GM12878 (cell line): ENCODE data around the gene NCAPD3. TPM values are rescaled to one million over a fixed set of nuclear protein-coding genes. Genes with fewer than 3 reads are reported as not detected.

Experiments used
- ATAC-seq: fragments of 200-7000 bp; cut with Tn5 transposase; 3 replicates; pipeline ENCODE4 v1.9.1; 2020; ENCODE audit warnings: mild to moderate bottlenecking, moderate library complexity
- BruUV-seq: library from RNA; stranded (reverse); fragments of 400-500 nt; replicated peaks from 2 replicates; lab custom pipeline; 2021; lab: Mats Ljungman, UMichigan
- CTCF ChIA-PET: fragments of 300-600 bp; sonication (Branson Sonifier 250); formaldehyde crosslinking; extraction: SDS; loops from one replicate; lab custom pipeline; 2021; ENCODE audit warnings: inconsistent platforms; lab: Yijun Ruan, JAX
- POLR2A ChIA-PET: fragments of 350-600 bp; formaldehyde crosslinking; extraction: SDS; loops from one replicate; lab custom pipeline; 2021; ENCODE audit warnings: inconsistent platforms; lab: Charles Lee
- RAD21 ChIA-PET: fragments of 300-600 bp; sonication (Branson Sonifier 250); formaldehyde crosslinking; loops from one replicate; lab custom pipeline; 2023; ENCODE audit warnings: antibody characterized with exemption; ENCODE audit not compliant: unreplicated experiment; lab: Charles Lee
- SMC1A ChIA-PET: fragments of 300-600 bp; sonication (Branson Sonifier 250); formaldehyde crosslinking; loops from one replicate; lab custom pipeline; 2023; ENCODE audit not compliant: unreplicated experiment, uncharacterized antibody; lab: Charles Lee
- DNase-seq: peaks from one replicate; pipeline ENCODE4 v3.0.0-alpha.2; 2011; ENCODE audit warnings: low read depth, low spot score
- FAIRE-seq: peaks from 3 replicates; lab custom pipeline; 2011; peaks lifted over from hg19 to GRCh38; lab: Jason Lieb, UNC
- H2AFZ ChIP-seq: 2 replicates; pipeline ENCODE4 v1.6.0; 2011; ENCODE audit warnings: low read depth, low read length, control low read depth; ENCODE audit not compliant: control insufficient read depth
- H3K27ac ChIP-seq: 2 replicates; pipeline ENCODE4 v1.5.1; 2011; ENCODE audit warnings: control low read depth; ENCODE audit not compliant: control insufficient read depth, insufficient read depth
- H3K27me3 ChIP-seq, 2 experiments: replicated peaks in 1 of 2; 2 replicates each; pipeline versions ENCODE4 v1.6.0 to v1.6.1; 2011; ENCODE audit warnings: low read length in 1 of 2; ENCODE audit not compliant: control insufficient read depth in 2 of 2, insufficient read depth in 2 of 2
- H3K36me3 ChIP-seq, 2 experiments: 2 replicates each; pipeline ENCODE4 v1.5.1; 2011; ENCODE audit warnings: low read length in 1 of 2; ENCODE audit not compliant: control insufficient read depth in 2 of 2, insufficient read depth in 2 of 2
- H3K4me1 ChIP-seq: 2 replicates; pipeline ENCODE4 v1.6.1; 2011; ENCODE audit warnings: mild to moderate bottlenecking, low read length, moderate library complexity, mixed read lengths; ENCODE audit not compliant: control insufficient read depth, insufficient read depth
- H3K4me2 ChIP-seq: 2 replicates; pipeline ENCODE4 v1.6.0; 2011; ENCODE audit warnings: control low read depth; ENCODE audit not compliant: control insufficient read depth, insufficient read depth
- H3K4me3 ChIP-seq: fragments of 200-600 bp; sonication (generic); 2 replicates; pipeline ENCODE4 v1.5.1; 2016
- H3K79me2 ChIP-seq: 2 replicates; pipeline ENCODE4 v1.6.0; 2011; ENCODE audit warnings: low read length; ENCODE audit not compliant: control insufficient read depth, insufficient read depth
- H3K9ac ChIP-seq: 2 replicates; pipeline ENCODE4 v1.8.0; 2011; ENCODE audit warnings: low read length, control low read depth, mixed read lengths; ENCODE audit not compliant: control insufficient read depth, insufficient read depth
- H3K9me3 ChIP-seq: replicated peaks from 3 replicates; pipeline ENCODE4 v1.5.1; 2011; ENCODE audit warnings: mild to moderate bottlenecking, low read length; ENCODE audit not compliant: control insufficient read depth, insufficient read depth
- H4K20me1 ChIP-seq: 2 replicates; pipeline ENCODE4 v1.6.0; 2011; ENCODE audit not compliant: control insufficient read depth, insufficient read depth
- CREM ChIP-seq: IDR thresholded peaks from 2 replicates; pipeline ENCODE4 v1.6.1; 2014; ENCODE audit warnings: antibody characterized with exemption, low read depth
- FOXM1 ChIP-seq: IDR thresholded peaks from 2 replicates; pipeline ENCODE4 v1.6.1; 2012; ENCODE audit warnings: low read depth, mild to moderate bottlenecking, inconsistent platforms, low read length, moderate library complexity
- KDM1A ChIP-seq: fragments of 200-600 bp; sonication (generic); IDR thresholded peaks from 2 replicates; pipeline ENCODE4 v1.6.1; 2016; ENCODE audit warnings: borderline replicate concordance
- NBN ChIP-seq: fragments of 450-650 bp; IDR thresholded peaks from 2 replicates; pipeline ENCODE4 v1.6.1; 2016
- RBBP5 ChIP-seq: fragments of 200-600 bp; sonication (generic); conservative IDR thresholded peaks from 2 replicates; pipeline ENCODE4 v1.6.1; 2016
- WGBS: methylation state at CpG from one replicate; pipeline ENCODE4 v1.1.6; 2016; ENCODE audit warnings: low lambda C conversion rate; ENCODE audit not compliant: insufficient replicate concordance, insufficient coverage; ENCODE audit errors: missing lambda C conversion rate; 5-methylcytosine and 5-hydroxymethylcytosine counted together
- in situ Hi-C: fragments of 300-500 bp; cut with MboI; formaldehyde crosslinking; loops from 9 replicates; pipeline ENCODE4 v1.14.3; 2018; ENCODE audit warnings: mixed read lengths
- intact Hi-C: fragments of 100-400 bp; cut with micrococcal nuclease; formaldehyde crosslinking; loops from one replicate; pipeline ENCODE4 v1.14.2; 2022; ENCODE audit not compliant: unreplicated experiment
- polyA plus RNA-seq, 11 experiments: library from polyadenylated mRNA; depleted of rRNA in 4 of 11; unstranded in 6 of 11; stranded (reverse) in 5 of 11; fragments of >200 nt; fragmentation: Nextera tagmentation in 4 of 11; fragmentation: Illumina TruSeq in 1 of 11; extraction: Ambion mirVana in 4 of 11; extraction: Trizol in 1 of 11; gene quantifications; 1 replicate in 1 of 11; 2 replicates in 10 of 11; pipeline versions ENCODE4 v1.2.1 to v1.2.3, GENCODE V29; 2011 to 2016; ENCODE audit warnings: inconsistent platforms in 2 of 11, missing spikeins in 2 of 11, low read depth in 1 of 11
- total RNA-seq, 4 experiments: library from RNA; depleted of rRNA in 3 of 4; stranded (reverse); fragments of >200 nt in 3 of 4; fragmentation: Illumina TruSeq in 1 of 4; extraction: Trizol in 1 of 4; gene quantifications; 2 replicates each; pipeline versions ENCODE4 v1.2.1 to v1.2.3, GENCODE V29; 2013 to 2021
- TF ChIP-seq, protein P1 (sequence below): IDR thresholded peaks from 2 replicates; pipeline ENCODE4 v1.6.1; 2012; ENCODE audit warnings: mild to moderate bottlenecking, low read depth, low read length

The NCAPD3 gene
- total and polyA plus RNA-seq, 10 of the 15 experiments (the other 5 are each of a cell fraction or from before 2014, with no cell fraction given): 14.9 to 58.2 (median 48.2) TPM

DNA sequence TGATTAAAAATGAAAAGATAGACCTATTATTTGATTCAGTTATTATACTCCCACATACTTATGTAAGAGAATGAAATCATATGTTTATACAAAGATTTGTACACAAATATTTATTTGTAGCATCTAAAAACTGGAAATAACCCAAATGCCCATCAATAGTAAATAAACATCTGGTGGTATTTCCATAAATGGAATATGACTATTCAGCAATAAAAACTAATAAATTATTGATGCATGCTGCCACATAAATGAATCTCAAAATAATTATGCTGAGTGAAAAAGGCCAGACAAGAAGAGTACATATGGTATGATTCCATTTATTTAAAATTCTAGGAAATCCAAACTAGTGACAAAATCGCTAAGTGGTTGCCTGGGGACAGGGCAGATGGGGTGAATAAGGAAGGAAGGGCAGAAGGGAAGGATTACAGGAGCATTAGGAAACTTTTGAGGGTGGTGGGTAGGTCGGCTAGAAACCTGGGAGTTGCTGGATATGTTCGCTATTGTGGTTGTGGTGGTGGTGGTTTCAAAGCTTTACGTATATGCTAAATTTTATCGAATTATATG is 113.4 kb downstream of the NCAPD3 start:
- BruUV-seq: no TSS peak
- DNase-seq: no peak
- no peaks in the 10 kb centered on the region for H3K9me3 ChIP-seq
- H3K79me2 ChIP-seq: no peaks in the 10 kb centered on the region
- TF ChIP-seq CREM (no peak), RBBP5 (no peak), KDM1A (no peak), FOXM1 (no peak), NBN (no peak)
- TF ChIP-seq, protein P1, sequence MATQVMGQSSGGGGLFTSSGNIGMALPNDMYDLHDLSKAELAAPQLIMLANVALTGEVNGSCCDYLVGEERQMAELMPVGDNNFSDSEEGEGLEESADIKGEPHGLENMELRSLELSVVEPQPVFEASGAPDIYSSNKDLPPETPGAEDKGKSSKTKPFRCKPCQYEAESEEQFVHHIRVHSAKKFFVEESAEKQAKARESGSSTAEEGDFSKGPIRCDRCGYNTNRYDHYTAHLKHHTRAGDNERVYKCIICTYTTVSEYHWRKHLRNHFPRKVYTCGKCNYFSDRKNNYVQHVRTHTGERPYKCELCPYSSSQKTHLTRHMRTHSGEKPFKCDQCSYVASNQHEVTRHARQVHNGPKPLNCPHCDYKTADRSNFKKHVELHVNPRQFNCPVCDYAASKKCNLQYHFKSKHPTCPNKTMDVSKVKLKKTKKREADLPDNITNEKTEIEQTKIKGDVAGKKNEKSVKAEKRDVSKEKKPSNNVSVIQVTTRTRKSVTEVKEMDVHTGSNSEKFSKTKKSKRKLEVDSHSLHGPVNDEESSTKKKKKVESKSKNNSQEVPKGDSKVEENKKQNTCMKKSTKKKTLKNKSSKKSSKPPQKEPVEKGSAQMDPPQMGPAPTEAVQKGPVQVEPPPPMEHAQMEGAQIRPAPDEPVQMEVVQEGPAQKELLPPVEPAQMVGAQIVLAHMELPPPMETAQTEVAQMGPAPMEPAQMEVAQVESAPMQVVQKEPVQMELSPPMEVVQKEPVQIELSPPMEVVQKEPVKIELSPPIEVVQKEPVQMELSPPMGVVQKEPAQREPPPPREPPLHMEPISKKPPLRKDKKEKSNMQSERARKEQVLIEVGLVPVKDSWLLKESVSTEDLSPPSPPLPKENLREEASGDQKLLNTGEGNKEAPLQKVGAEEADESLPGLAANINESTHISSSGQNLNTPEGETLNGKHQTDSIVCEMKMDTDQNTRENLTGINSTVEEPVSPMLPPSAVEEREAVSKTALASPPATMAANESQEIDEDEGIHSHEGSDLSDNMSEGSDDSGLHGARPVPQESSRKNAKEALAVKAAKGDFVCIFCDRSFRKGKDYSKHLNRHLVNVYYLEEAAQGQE: no peak
- H3K27ac ChIP-seq: no peak overlapping the region
- H3K4me1 ChIP-seq: no peaks in the 10 kb centered on the region
- SMC1A ChIA-PET: no interaction called here
- intact Hi-C loops: no loop called here
- RAD21 ChIA-PET: no interaction called here
- in situ Hi-C loops: no loop called here
- no peak for ATAC-seq
- CTCF ChIA-PET: no interaction called here
- H3K9ac ChIP-seq: no peak overlapping the region
- H3K4me2 ChIP-seq: no peak overlapping the region
- no peak overlapping the region for H2AFZ ChIP-seq
- H3K27me3 ChIP-seq: no peaks in the 10 kb centered on the region
- WGBS: 17% methylated on average over 5 of the region's 5 CpGs
- no peaks in the 10 kb centered on the region for H3K36me3 ChIP-seq
- no peaks in the 10 kb centered on the region for H4K20me1 ChIP-seq
- no peak overlapping the region for H3K4me3 ChIP-seq
- no peak for FAIRE-seq
- POLR2A ChIA-PET: interaction anchor here (0.6 kb wide), 1 partner anchor 1695 kb away, joined by 3 read pairs; no protein-coding TSS in a partner anchor

Other genes starting within 250 kb of the NCAPD3 start
- 0.11 and 0.28 TPM in 2 replicates for gene JAM3, start 154.9 kb downstream of the NCAPD3 start, total RNA-seq (2014; rRNA removed)
- gene JAM3, start 154.9 kb downstream of the NCAPD3 start, total RNA-seq (2014; rRNA removed; fragmentation: Illumina TruSeq; extraction: Trizol): 0.04 TPM in 1 of 2 replicates, not detected in the other
- gene JAM3, start 154.9 kb downstream of the NCAPD3 start, total RNA-seq (2021): 0.21 TPM in 1 of 2 replicates, not detected in the other
- gene JAM3, start 154.9 kb downstream of the NCAPD3 start, polyA plus RNA-seq (2011; rRNA removed): 0.23 and 0.27 TPM in 2 replicates
- 0.16 and 2.0 TPM in 2 replicates for gene JAM3, start 154.9 kb downstream of the NCAPD3 start, polyA plus RNA-seq (2014; fragmentation: Illumina TruSeq; extraction: Trizol)
- gene JAM3, start 154.9 kb downstream of the NCAPD3 start, polyA plus RNA-seq (2014; fragmentation: Nextera tagmentation; extraction: Ambion mirVana): under 1 TPM; 0.53 to 0.82 TPM
- gene JAM3, start 154.9 kb downstream of the NCAPD3 start, polyA plus RNA-seq (2014; rRNA removed): 0.16 and 0.32 TPM in 2 replicates
- gene JAM3, start 154.9 kb downstream of the NCAPD3 start, polyA plus RNA-seq (2016; fragmentation: Nextera tagmentation; extraction: Ambion mirVana): 1 to 10 TPM in 1 of 2 experiments, under 1 TPM in 1; 0.68 to 1.1 TPM
- 13.6 and 15.9 TPM in 2 replicates for gene VPS26B, start 704 bp upstream of the NCAPD3 start, total RNA-seq (2014; rRNA removed)
- gene VPS26B, start 704 bp upstream of the NCAPD3 start, total RNA-seq (2014; rRNA removed; fragmentation: Illumina TruSeq; extraction: Trizol): 10.0 and 10.1 TPM in 2 replicates
- gene VPS26B, start 704 bp upstream of the NCAPD3 start, total RNA-seq (2021): 16.6 and 20.6 TPM in 2 replicates
- 25.1 and 26.9 TPM in 2 replicates for gene VPS26B, start 704 bp upstream of the NCAPD3 start, polyA plus RNA-seq (2011; rRNA removed)
- 15.7 and 16.4 TPM in 2 replicates for gene VPS26B, start 704 bp upstream of the NCAPD3 start, polyA plus RNA-seq (2014; fragmentation: Illumina TruSeq; extraction: Trizol)
- 1 to 10 TPM; 1.6 to 2.7 TPM for gene VPS26B, start 704 bp upstream of the NCAPD3 start, polyA plus RNA-seq (2014; fragmentation: Nextera tagmentation; extraction: Ambion mirVana)
- gene VPS26B, start 704 bp upstream of the NCAPD3 start, polyA plus RNA-seq (2014; rRNA removed): 13.0 and 16.1 TPM in 2 replicates
- 10 to 100 TPM in 1 of 2 experiments, 1 to 10 TPM in 1; 3.1 to 14.9 TPM for gene VPS26B, start 704 bp upstream of the NCAPD3 start, polyA plus RNA-seq (2016; fragmentation: Nextera tagmentation; extraction: Ambion mirVana)
- 64.9 and 70.7 TPM in 2 replicates for gene THYN1, start 29.4 kb upstream of the NCAPD3 start, total RNA-seq (2014; rRNA removed)
- 86.9 and 92.4 TPM in 2 replicates for gene THYN1, start 29.4 kb upstream of the NCAPD3 start, total RNA-seq (2014; rRNA removed; fragmentation: Illumina TruSeq; extraction: Trizol)
- 45.7 and 45.9 TPM in 2 replicates for gene THYN1, start 29.4 kb upstream of the NCAPD3 start, total RNA-seq (2021)
- 70.9 and 73.8 TPM in 2 replicates for gene THYN1, start 29.4 kb upstream of the NCAPD3 start, polyA plus RNA-seq (2011; rRNA removed)
- 100 and 112 TPM in 2 replicates for gene THYN1, start 29.4 kb upstream of the NCAPD3 start, polyA plus RNA-seq (2014; fragmentation: Illumina TruSeq; extraction: Trizol)
- 100 to 1,000 TPM; 212 to 221 TPM for gene THYN1, start 29.4 kb upstream of the NCAPD3 start, polyA plus RNA-seq (2014; fragmentation: Nextera tagmentation; extraction: Ambion mirVana)
- 61.2 and 67.0 TPM in 2 replicates for gene THYN1, start 29.4 kb upstream of the NCAPD3 start, polyA plus RNA-seq (2014; rRNA removed)
- gene THYN1, start 29.4 kb upstream of the NCAPD3 start, polyA plus RNA-seq (2016; fragmentation: Nextera tagmentation; extraction: Ambion mirVana): 100 to 1,000 TPM; 127 to 132 TPM
- gene ACAD8, start 29.6 kb upstream of the NCAPD3 start, total RNA-seq (2014; rRNA removed): 22.7 and 23.4 TPM in 2 replicates
- gene ACAD8, start 29.6 kb upstream of the NCAPD3 start, total RNA-seq (2014; rRNA removed; fragmentation: Illumina TruSeq; extraction: Trizol): 15.7 and 17.2 TPM in 2 replicates
- 19.5 and 19.9 TPM in 2 replicates for gene ACAD8, start 29.6 kb upstream of the NCAPD3 start, total RNA-seq (2021)
- gene ACAD8, start 29.6 kb upstream of the NCAPD3 start, polyA plus RNA-seq (2011; rRNA removed): 22.0 and 24.7 TPM in 2 replicates
- 20.9 and 25.0 TPM in 2 replicates for gene ACAD8, start 29.6 kb upstream of the NCAPD3 start, polyA plus RNA-seq (2014; fragmentation: Illumina TruSeq; extraction: Trizol)
- gene ACAD8, start 29.6 kb upstream of the NCAPD3 start, polyA plus RNA-seq (2014; fragmentation: Nextera tagmentation; extraction: Ambion mirVana): 10 to 100 TPM in 1 of 2 experiments, 1 to 10 TPM in 1; 9.9 to 12.8 TPM
- 25.3 and 28.8 TPM in 2 replicates for gene ACAD8, start 29.6 kb upstream of the NCAPD3 start, polyA plus RNA-seq (2014; rRNA removed)
- gene ACAD8, start 29.6 kb upstream of the NCAPD3 start, polyA plus RNA-seq (2016; fragmentation: Nextera tagmentation; extraction: Ambion mirVana): 10 to 100 TPM; 31.3 to 34.8 TPM
- 0.90 and 1.3 TPM in 2 replicates for gene GLB1L3, start 52.4 kb upstream of the NCAPD3 start, total RNA-seq (2014; rRNA removed)
- 0.94 and 1.1 TPM in 2 replicates for gene GLB1L3, start 52.4 kb upstream of the NCAPD3 start, total RNA-seq (2014; rRNA removed; fragmentation: Illumina TruSeq; extraction: Trizol)
- gene GLB1L3, start 52.4 kb upstream of the NCAPD3 start, total RNA-seq (2021): 1.3 and 1.9 TPM in 2 replicates
- not detected in 2 replicates for gene GLB1L3, start 52.4 kb upstream of the NCAPD3 start, polyA plus RNA-seq (2011; rRNA removed)
- 0.90 and 1.9 TPM in 2 replicates for gene GLB1L3, start 52.4 kb upstream of the NCAPD3 start, polyA plus RNA-seq (2014; fragmentation: Illumina TruSeq; extraction: Trizol)
- under 1 TPM; 0.53 to 0.63 TPM for gene GLB1L3, start 52.4 kb upstream of the NCAPD3 start, polyA plus RNA-seq (2014; fragmentation: Nextera tagmentation; extraction: Ambion mirVana)
- 1.9 and 2.0 TPM in 2 replicates for gene GLB1L3, start 52.4 kb upstream of the NCAPD3 start, polyA plus RNA-seq (2014; rRNA removed)
- gene GLB1L3, start 52.4 kb upstream of the NCAPD3 start, polyA plus RNA-seq (2016; fragmentation: Nextera tagmentation; extraction: Ambion mirVana): 1 to 10 TPM; 2.5 to 2.9 TPM
- gene GLB1L2, start 108.0 kb upstream of the NCAPD3 start, total RNA-seq (2014; rRNA removed): 0.68 and 0.98 TPM in 2 replicates
- gene GLB1L2, start 108.0 kb upstream of the NCAPD3 start, total RNA-seq (2014; rRNA removed; fragmentation: Illumina TruSeq; extraction: Trizol): 0.37 and 0.40 TPM in 2 replicates
- 0.37 and 0.85 TPM in 2 replicates for gene GLB1L2, start 108.0 kb upstream of the NCAPD3 start, total RNA-seq (2021)
- 0.03 and 0.04 TPM in 2 replicates for gene GLB1L2, start 108.0 kb upstream of the NCAPD3 start, polyA plus RNA-seq (2011; rRNA removed)
- gene GLB1L2, start 108.0 kb upstream of the NCAPD3 start, polyA plus RNA-seq (2014; fragmentation: Illumina TruSeq; extraction: Trizol): 0.60 and 0.66 TPM in 2 replicates
- under 1 TPM; 0.06 to 0.11 TPM for gene GLB1L2, start 108.0 kb upstream of the NCAPD3 start, polyA plus RNA-seq (2014; fragmentation: Nextera tagmentation; extraction: Ambion mirVana)
- gene GLB1L2, start 108.0 kb upstream of the NCAPD3 start, polyA plus RNA-seq (2014; rRNA removed): 0.67 and 0.73 TPM in 2 replicates
- gene GLB1L2, start 108.0 kb upstream of the NCAPD3 start, polyA plus RNA-seq (2016; fragmentation: Nextera tagmentation; extraction: Ambion mirVana): under 1 TPM; 0.26 to 0.58 TPM
- gene B3GAT1, start 188.3 kb upstream of the NCAPD3 start, total RNA-seq (2014; rRNA removed): not detected in 2 replicates
- not detected in 2 replicates for gene B3GAT1, start 188.3 kb upstream of the NCAPD3 start, total RNA-seq (2014; rRNA removed; fragmentation: Illumina TruSeq; extraction: Trizol)
- gene B3GAT1, start 188.3 kb upstream of the NCAPD3 start, total RNA-seq (2021): 0.05 TPM in 1 of 2 replicates, not detected in the other
- gene B3GAT1, start 188.3 kb upstream of the NCAPD3 start, polyA plus RNA-seq (2011; rRNA removed): not detected in 2 replicates
- not detected in 2 replicates for gene B3GAT1, start 188.3 kb upstream of the NCAPD3 start, polyA plus RNA-seq (2014; fragmentation: Illumina TruSeq; extraction: Trizol)
- not detected for gene B3GAT1, start 188.3 kb upstream of the NCAPD3 start, polyA plus RNA-seq (2014; fragmentation: Nextera tagmentation; extraction: Ambion mirVana)
- not detected in 2 replicates for gene B3GAT1, start 188.3 kb upstream of the NCAPD3 start, polyA plus RNA-seq (2014; rRNA removed)
- not detected for gene B3GAT1, start 188.3 kb upstream of the NCAPD3 start, polyA plus RNA-seq (2016; fragmentation: Nextera tagmentation; extraction: Ambion mirVana)